Kidney epithelial cell (primary cell): Measurements from ENCODE around the gene TENM4. TPM values are rescaled to one million over a fixed set of nuclear protein-coding genes. Genes with fewer than 3 reads are reported as not detected.

Experiments
- DNase-seq: peaks from one replicate; pipeline ENCODE4 v3.0.0-alpha.2; 2010; ENCODE audit warnings: low read depth
- H3K27me3 ChIP-seq: 2 replicates; pipeline ENCODE4 v1.6.0; 2011; ENCODE audit warnings: low read length; ENCODE audit not compliant: control insufficient read depth, insufficient read depth
- H3K36me3 ChIP-seq: 2 replicates; pipeline ENCODE4 v1.5.1; 2011; ENCODE audit warnings: low read length; ENCODE audit not compliant: control insufficient read depth, insufficient read depth
- H3K4me3 ChIP-seq: 2 replicates; pipeline ENCODE4 v1.5.1; 2011; ENCODE audit warnings: low read depth, mild to moderate bottlenecking, control low read depth, low read length
- CTCF ChIP-seq: IDR thresholded peaks from 2 replicates; pipeline ENCODE4 v1.5.1; 2011; ENCODE audit warnings: mild to moderate bottlenecking, moderate library complexity, low read length, control low read depth, inconsistent platforms; ENCODE audit not compliant: insufficient read depth, poor library complexity, severe bottlenecking
- total RNA-seq: library from RNA; depleted of rRNA; stranded (reverse); fragments of >200 nt; gene quantifications from 2 replicates; pipeline ENCODE4 v1.2.3, GENCODE V29; 2015

The TENM4 gene
- total RNA-seq, 1 donor from 2014 or later = 35.3 TPM

- TF ChIP-seq CTCF = no peak
- Histone ChIP-seq H3K36me3 (no peaks in the 10 kb centered on the region), H3K4me3 (no peak overlapping the region), H3K27me3 (no peaks in the 10 kb centered on the region)
- no peak for DNase-seq
These were observed 362.4 kb downstream of the TENM4 start for GRCh38 chr11:79078456-79078855.

GRCh38 chr11:79077702-79078330, 363.0 kb downstream of the TENM4 start:
- Histone ChIP-seq H3K27me3 (no peaks in the 10 kb centered on the region), H3K36me3 (no peaks in the 10 kb centered on the region), H3K4me3 (no peak overlapping the region)
- no peak for TF ChIP-seq CTCF
- no peak for DNase-seq

DNA sequence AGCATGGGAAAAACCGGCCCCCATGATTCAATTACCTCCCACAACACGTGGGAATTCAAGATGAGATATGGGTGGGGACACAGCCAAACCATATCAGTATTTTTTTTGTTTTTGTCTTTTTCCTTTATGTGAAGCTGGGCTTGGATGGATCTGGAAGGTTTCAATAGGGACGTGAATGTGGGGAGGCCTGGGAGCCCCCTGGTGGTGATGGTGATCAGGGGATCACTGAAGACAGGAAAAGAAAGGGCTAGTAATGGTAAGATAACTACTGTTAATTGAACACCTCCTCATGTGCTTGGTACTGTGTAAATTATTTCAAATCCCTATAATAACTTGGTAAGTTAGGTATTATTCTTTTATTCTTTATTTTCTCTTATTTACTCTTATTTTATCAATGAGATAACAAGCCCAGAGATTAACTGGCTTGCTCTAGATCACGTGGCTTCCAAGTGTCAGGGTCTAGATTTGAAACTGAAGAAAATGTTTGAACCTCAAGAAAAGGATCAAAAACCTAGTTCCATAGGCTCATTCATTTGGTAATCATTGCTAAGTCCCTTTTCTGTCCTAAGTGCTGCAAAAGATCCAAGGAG, 364.2 kb downstream of the TENM4 start:
- Histone ChIP-seq H3K36me3 (no peaks in the 10 kb centered on the region), H3K4me3 (no peak overlapping the region), H3K27me3 (no peaks in the 10 kb centered on the region)
- no peak for DNase-seq
- peak; percentile 33 for TF ChIP-seq CTCF

DNA sequence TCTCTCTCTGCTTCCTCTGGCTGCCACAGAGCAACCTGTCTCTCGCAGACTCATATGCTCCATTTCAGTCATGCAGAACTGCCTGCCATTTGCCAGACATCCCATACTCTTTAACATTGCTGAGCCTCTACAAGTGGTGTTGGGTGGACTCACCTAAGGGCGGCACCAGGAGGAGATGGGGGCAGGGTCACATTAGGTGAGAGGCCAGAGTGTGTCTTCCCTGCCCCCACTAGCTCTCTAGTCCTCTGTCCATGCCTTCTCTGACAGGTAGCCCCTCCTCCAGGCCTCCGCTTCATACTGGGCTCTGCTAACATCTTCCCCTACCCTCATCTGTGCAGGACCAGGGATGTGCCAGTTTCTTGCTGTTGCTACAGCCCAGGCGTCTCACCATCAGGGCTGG, 366.3 kb downstream of the TENM4 start:
- DNase-seq = no peak
- Histone ChIP-seq H3K27me3 (no peaks in the 10 kb centered on the region), H3K4me3 (no peak overlapping the region), H3K36me3 (no peaks in the 10 kb centered on the region)
- no peak for TF ChIP-seq CTCF

- no peaks in the 10 kb centered on the region for H3K36me3 ChIP-seq
- DNase-seq = no peak
- H3K27me3 ChIP-seq = no peaks in the 10 kb centered on the region
- H3K4me3 ChIP-seq = no peak overlapping the region
- TF ChIP-seq CTCF = no peak
These were observed 369.6 kb downstream of the TENM4 start for GRCh38 chr11:79071190-79071589.

DNA sequence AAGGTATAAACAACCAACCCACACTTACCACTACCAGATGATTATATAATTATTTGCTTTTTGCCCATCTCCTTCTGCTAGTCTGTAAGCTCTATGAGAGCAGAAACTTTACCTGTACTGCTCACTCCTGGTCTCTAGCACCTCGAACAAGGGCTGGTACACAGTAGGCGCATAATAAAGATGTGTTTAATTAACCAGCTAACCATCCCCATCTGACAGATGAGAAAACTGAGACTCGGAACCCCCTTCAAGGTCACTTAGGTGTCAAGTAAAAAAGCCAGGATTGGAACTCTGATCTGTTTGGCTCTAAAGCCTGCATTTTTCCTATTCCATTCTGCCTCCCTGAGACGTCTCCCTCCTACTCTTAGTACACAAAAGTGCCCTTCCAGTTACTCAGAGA, 370.3 kb downstream of the TENM4 start:
- Histone ChIP-seq H3K4me3 (no peak overlapping the region), H3K36me3 (no peaks in the 10 kb centered on the region), H3K27me3 (no peaks in the 10 kb centered on the region)
- no peak for TF ChIP-seq CTCF
- no peak for DNase-seq
